A549 (cell line): ENCODE data around the gene LIG1. TPM values are rescaled to one million over a fixed set of nuclear protein-coding genes. Genes with fewer than 3 reads are reported as not detected.
A peak's percentile ranks its signal among the peaks of the same experiment; 100 is the strongest.

Experiments
- ATAC-seq, 2 experiments: fragments of 200-7000 bp in 1 of 2; fragments of >200 bp in 1 of 2; cut with Nextera tagmentation in 1 of 2; cut with Tn5 transposase in 1 of 2; 3 replicates each; pipeline versions ENCODE4 v1.8.0 to v1.9.1; 2018 to 2020; ENCODE audit warnings: mild to moderate bottlenecking in 1 of 2, moderate library complexity in 1 of 2
- CTCF ChIA-PET: fragments of 300-600 bp; sonication (Branson Sonifier 250); formaldehyde crosslinking; extraction: SDS; loops from one replicate; lab custom pipeline; 2021; ENCODE audit warnings: antibody characterized with exemption, inconsistent platforms; lab: Yijun Ruan, JAX
- POLR2A ChIA-PET: fragments of 350-600 bp; formaldehyde crosslinking; extraction: SDS; loops from one replicate; lab custom pipeline; 2021; ENCODE audit warnings: antibody characterized with exemption, inconsistent platforms; lab: Yijun Ruan, JAX
- DNase-seq, 2 experiments: peaks; one replicate each; pipeline versions ENCODE4 v3.0.0 to v3.0.0-alpha.2; 2011 to 2016; ENCODE audit warnings: low read depth in 1 of 2, low spot score in 1 of 2
- FAIRE-seq: peaks from 2 replicates; lab custom pipeline; 2011; peaks lifted over from hg19 to GRCh38; lab: Jason Lieb, UNC
- H3K27ac ChIP-seq, 2 experiments: fragments of >200 bp; sonication (Bioruptor Twin); formaldehyde crosslinking; 3 replicates each; pipeline ENCODE4 v1.5.1; 2016 to 2017
- H3K4me1 ChIP-seq: fragments of >200 bp; sonication (Bioruptor Twin); formaldehyde crosslinking; 3 replicates; pipeline ENCODE4 v1.6.1; 2016
- H3K4me2 ChIP-seq: fragments of >200 bp; sonication (Bioruptor Twin); formaldehyde crosslinking; 3 replicates; pipeline ENCODE4 v1.6.1; 2016
- H3K4me3 ChIP-seq: fragments of >200 bp; sonication (Bioruptor Twin); formaldehyde crosslinking; 3 replicates; pipeline ENCODE4 v1.5.1; 2016
- H3K9me3 ChIP-seq: fragments of >200 bp; sonication (Bioruptor Twin); formaldehyde crosslinking; 3 replicates; pipeline ENCODE4 v1.6.1; 2016
- CBX8 ChIP-seq: fragments of 200-600 bp; sonication (generic); IDR thresholded peaks from 2 replicates; pipeline ENCODE4 v1.6.1; 2016
- EP300 ChIP-seq, 2 experiments: fragments of >200 bp; sonication (Bioruptor Twin); formaldehyde crosslinking; IDR thresholded peaks; 2 replicates in 1 of 2; 3 replicates in 1 of 2; pipeline ENCODE4 v1.6.1; 2016 to 2017
- NPAS2 ChIP-seq: fragments of 250-450 bp; sonication (Bioruptor Pico); IDR thresholded peaks from 2 replicates; pipeline ENCODE4 v1.8.0; 2022; ENCODE audit warnings: mild to moderate bottlenecking, moderate library complexity, borderline replicate concordance
- POLR2AphosphoS2 ChIP-seq: conservative IDR thresholded peaks from 2 replicates; pipeline ENCODE4 v1.6.1; 2012; ENCODE audit warnings: low read length, improper control_type of control experiment, inconsistent platforms
- RAD21 ChIP-seq, 2 experiments: fragments of >200 bp in 1 of 2; sonication (Bioruptor Twin) in 1 of 2; formaldehyde crosslinking in 1 of 2; IDR thresholded peaks in 1 of 2; conservative IDR thresholded peaks in 1 of 2; 2 replicates in 1 of 2; 3 replicates in 1 of 2; pipeline ENCODE4 v1.6.1; 2012 to 2018; ENCODE audit warnings: inconsistent platforms in 1 of 2
- RARB ChIP-seq: fragments of 250-450 bp; sonication (Bioruptor Pico); IDR thresholded peaks from 2 replicates; pipeline ENCODE4 v1.8.0; 2021; ENCODE audit warnings: mild to moderate bottlenecking, moderate library complexity
- RCOR1 ChIP-seq: fragments of 150-350 bp; IDR thresholded peaks from 2 replicates; pipeline ENCODE4 v1.6.1; 2014; ENCODE audit warnings: antibody characterized with exemption, low read length, low read depth
- RNF2 ChIP-seq: fragments of 200-600 bp; sonication (generic); IDR thresholded peaks from 2 replicates; pipeline ENCODE4 v1.6.1; 2016; ENCODE audit warnings: low read depth, mild to moderate bottlenecking, antibody characterized with exemption, moderate library complexity, borderline replicate concordance
- SMC3 ChIP-seq: fragments of >200 bp; sonication (Bioruptor Twin); formaldehyde crosslinking; IDR thresholded peaks from 3 replicates; pipeline ENCODE4 v1.6.1; 2018; ENCODE audit warnings: inconsistent platforms
- TP53 ChIP-seq: fragments of 250-450 bp; sonication (Bioruptor Pico); IDR thresholded peaks from 2 replicates; pipeline ENCODE4 v1.5.0; 2021; ENCODE audit warnings: mild to moderate bottlenecking, moderate library complexity
- ZC3H11A ChIP-seq: fragments of 450-650 bp; IDR thresholded peaks from 2 replicates; pipeline ENCODE4 v1.6.1; 2014; ENCODE audit warnings: antibody characterized with exemption, mild to moderate bottlenecking
- WGBS: methylation state at CpG from one replicate; pipeline ENCODE4 v1.1.6; 2017; ENCODE audit errors: missing lambda C conversion rate; 5-methylcytosine and 5-hydroxymethylcytosine counted together
- polyA plus RNA-seq, 4 experiments: library from polyadenylated mRNA; depleted of rRNA in 3 of 4; stranded (reverse); fragments of >200 nt; fragmentation: RNase III in 1 of 4; extraction: RNeasy Plus Mini Kit Qiagen cat#74134 plus additional on column Dnase treatment in 1 of 4; gene quantifications; 2 replicates in 3 of 4; 3 replicates in 1 of 4; pipeline ENCODE4 v1.2.3, GENCODE V29; 2011 to 2017
- TF ChIP-seq, protein P1 (sequence below): fragments of >200 bp; sonication (Bioruptor Twin); formaldehyde crosslinking; IDR thresholded peaks from 3 replicates; pipeline ENCODE4 v1.5.1; 2016
- TF ChIP-seq, protein P2 (sequence below): IDR thresholded peaks from 2 replicates; pipeline ENCODE4 v1.6.1; 2012; ENCODE audit warnings: low read depth, borderline replicate concordance
- TF ChIP-seq, protein P3 (sequence below): IDR thresholded peaks from 2 replicates; pipeline ENCODE4 v1.6.1; 2012

LIG1 gene
- polyA plus RNA-seq, 2 of the 4 experiments (the other 2 are of a cell fraction): 54.9 to 101 TPM

DNA sequence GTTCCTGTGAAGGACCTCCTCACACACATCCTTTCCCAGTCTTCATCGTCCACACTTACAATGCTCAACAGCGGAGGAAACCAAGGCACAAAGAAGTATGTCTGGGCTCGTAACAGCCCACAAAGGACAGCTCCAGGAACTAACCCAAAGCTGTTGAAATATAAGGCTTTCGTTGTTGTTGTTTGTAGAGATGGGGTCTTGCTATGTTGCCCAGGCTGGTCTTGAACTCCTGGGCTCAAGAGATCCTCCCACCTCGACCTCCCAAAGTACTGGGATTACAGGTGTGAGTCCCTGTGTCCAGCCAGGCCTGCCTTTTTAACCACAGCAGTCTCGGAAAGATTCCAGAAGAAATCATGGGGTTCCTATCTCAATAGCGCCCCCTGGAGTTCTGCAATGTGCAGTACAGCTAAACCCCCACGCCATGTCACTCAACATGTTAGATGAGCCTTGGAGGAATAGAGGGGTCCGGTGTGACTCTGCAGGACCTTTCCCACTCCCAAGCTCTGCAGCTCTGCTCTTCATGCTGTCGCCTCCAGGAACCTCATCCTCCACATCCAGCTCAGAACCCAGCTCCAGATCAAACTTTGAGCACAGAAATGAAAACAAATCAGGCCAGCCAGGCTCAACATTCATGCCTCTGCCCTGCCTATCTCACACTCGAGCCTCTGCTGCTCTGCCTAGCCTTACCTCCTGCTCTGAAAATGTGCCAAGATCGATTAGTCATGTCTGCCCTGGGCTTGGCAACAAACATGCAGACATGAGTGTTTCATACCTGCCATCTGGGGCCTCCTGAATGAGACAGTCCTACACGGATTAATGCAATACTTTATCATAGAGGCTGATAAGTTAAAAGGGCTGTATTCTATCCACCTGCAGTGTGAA lies 67.0 kb downstream of the LIG1 start:
- Histone ChIP-seq H3K4me1 (peaks cover 7% of the 10 kb centered on the region), H3K9me3 (peaks cover 6% of the 10 kb centered on the region; the same call in 1 of the 3 replicates), H3K4me3 (no peak overlapping the region), H3K4me2 (no peak overlapping the region), H3K27ac (no peak overlapping the region)
- peak; percentile 76 to 85 for DNase-seq
- CTCF ChIA-PET: interaction anchor here (0.6 to 15.6 kb wide), 24 partner anchors 9 to 254 kb away, joined by 3 to 281 read pairs (median 4); no protein-coding TSS in a partner anchor
- TF ChIP-seq, protein P1, sequence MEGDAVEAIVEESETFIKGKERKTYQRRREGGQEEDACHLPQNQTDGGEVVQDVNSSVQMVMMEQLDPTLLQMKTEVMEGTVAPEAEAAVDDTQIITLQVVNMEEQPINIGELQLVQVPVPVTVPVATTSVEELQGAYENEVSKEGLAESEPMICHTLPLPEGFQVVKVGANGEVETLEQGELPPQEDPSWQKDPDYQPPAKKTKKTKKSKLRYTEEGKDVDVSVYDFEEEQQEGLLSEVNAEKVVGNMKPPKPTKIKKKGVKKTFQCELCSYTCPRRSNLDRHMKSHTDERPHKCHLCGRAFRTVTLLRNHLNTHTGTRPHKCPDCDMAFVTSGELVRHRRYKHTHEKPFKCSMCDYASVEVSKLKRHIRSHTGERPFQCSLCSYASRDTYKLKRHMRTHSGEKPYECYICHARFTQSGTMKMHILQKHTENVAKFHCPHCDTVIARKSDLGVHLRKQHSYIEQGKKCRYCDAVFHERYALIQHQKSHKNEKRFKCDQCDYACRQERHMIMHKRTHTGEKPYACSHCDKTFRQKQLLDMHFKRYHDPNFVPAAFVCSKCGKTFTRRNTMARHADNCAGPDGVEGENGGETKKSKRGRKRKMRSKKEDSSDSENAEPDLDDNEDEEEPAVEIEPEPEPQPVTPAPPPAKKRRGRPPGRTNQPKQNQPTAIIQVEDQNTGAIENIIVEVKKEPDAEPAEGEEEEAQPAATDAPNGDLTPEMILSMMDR: peak; percentile 78
- TF ChIP-seq SMC3: peak; percentile 80
- peak; percentile 66 to 84 for TF ChIP-seq RAD21 (conservative IDR thresholded peaks at IDR 0.05 in 1 of 2, IDR thresholded peaks at IDR 0.05 in 1 of 2)
- TF ChIP-seq CBX8: no peak
- TF ChIP-seq, all 56 proteins: peak for 3
- FAIRE-seq (peak; percentile 18), ATAC-seq (peak; percentile 41 to 44; a peak in 3 of 6 replicates)
- WGBS: 40% methylated on average over 13 of the region's 13 CpGs
- POLR2A ChIA-PET: no interaction called here

DNA sequence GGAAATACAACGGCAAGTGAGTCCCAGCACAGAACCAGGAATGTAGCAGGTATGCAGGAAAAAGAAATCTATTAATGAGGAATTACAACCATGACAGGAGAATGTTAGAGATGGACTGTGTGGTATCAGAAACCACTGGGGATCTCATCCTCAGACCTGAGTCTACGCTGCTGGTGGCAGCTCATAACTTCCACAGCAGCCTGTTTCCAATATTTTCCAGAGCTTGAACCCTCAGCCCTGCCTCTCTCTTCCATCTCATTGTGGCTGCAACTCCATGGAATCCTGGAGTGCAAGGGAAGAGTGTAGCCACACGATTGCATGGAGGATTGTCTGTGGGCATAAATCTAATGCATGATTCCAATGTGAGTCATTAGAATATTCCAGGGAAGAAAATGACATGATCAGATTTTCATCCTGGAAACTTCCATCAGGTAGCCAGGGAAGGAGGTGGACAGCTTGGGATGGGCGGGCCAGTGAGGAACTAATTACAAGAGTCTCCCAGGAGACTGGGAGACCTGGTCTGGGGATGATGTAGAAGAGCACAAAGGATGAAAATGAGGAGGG lies 74.5 kb downstream of the LIG1 start:
- ATAC-seq (no peak), DNase-seq (no peak), FAIRE-seq (no peak)
- H3K27ac ChIP-seq: no peak overlapping the region
- H3K4me2 ChIP-seq: no peak overlapping the region
- ChIA-PET POLR2A (no interaction called here), CTCF (interaction anchor here (1.3 to 3.1 kb wide), 3 partner anchors 12 to 130 kb away, joined by 4 to 17 read pairs (median 4); no protein-coding TSS in a partner anchor)
- peaks cover 5% of the 10 kb centered on the region; the same call in 1 of the 3 replicates for H3K4me1 ChIP-seq
- TF ChIP-seq, protein P2, sequence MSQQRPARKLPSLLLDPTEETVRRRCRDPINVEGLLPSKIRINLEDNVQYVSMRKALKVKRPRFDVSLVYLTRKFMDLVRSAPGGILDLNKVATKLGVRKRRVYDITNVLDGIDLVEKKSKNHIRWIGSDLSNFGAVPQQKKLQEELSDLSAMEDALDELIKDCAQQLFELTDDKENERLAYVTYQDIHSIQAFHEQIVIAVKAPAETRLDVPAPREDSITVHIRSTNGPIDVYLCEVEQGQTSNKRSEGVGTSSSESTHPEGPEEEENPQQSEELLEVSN: no peak
- TF ChIP-seq RARB (CRISPR knock-in tag) (no peak), RNF2 (no peak), TP53 (CRISPR knock-in tag) (no peak)
- peaks cover 14% of the 10 kb centered on the region for H3K9me3 ChIP-seq
- no peak overlapping the region for H3K4me3 ChIP-seq
- 51% methylated on average over 4 of the region's 4 CpGs for WGBS

DNA sequence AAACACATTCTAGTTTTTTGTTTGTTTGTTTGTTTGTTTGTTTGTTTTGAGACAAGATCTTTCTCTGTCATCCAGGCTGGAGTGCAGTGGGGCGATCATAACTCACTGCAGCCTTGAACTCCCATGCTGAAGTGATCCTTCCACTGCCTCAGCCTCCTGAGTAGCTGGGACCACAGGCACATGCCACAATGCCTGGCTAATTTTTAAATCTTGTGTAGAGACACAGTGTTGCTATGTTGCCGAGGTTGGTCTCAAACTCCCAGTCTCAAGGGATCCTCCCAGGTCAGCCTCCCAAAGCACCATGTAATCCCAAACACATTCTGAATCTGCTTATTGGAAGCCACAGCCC lies 75.3 kb downstream of the LIG1 start:
- no peak for FAIRE-seq

More for the DNA sequence above, 75.3 kb downstream of the LIG1 start:
- H3K9me3 ChIP-seq: peaks cover 23% of the 10 kb centered on the region
- WGBS: 81% methylated on average over 2 of the region's 2 CpGs
- TF ChIP-seq RCOR1: no peak
- TF ChIP-seq, protein P3, sequence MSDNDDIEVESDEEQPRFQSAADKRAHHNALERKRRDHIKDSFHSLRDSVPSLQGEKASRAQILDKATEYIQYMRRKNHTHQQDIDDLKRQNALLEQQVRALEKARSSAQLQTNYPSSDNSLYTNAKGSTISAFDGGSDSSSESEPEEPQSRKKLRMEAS: no peak
- no peak for TF ChIP-seq NPAS2 (CRISPR knock-in tag)
- TF ChIP-seq EP300 (IDR thresholded peaks at IDR 0.05): no peak
- no peak for TF ChIP-seq ZC3H11A
- no peak for TF ChIP-seq POLR2AphosphoS2
- no peak for TF ChIP-seq CBX8
- TF ChIP-seq, all 56 proteins: peak for 0
- Histone ChIP-seq H3K4me1 (peaks cover 5% of the 10 kb centered on the region; the same call in 1 of the 3 replicates), H3K27ac (no peak overlapping the region), H3K4me2 (no peak overlapping the region), H3K4me3 (no peak overlapping the region)
- DNase-seq (no peak), ATAC-seq (no peak)
- CTCF ChIA-PET: interaction anchor here (1.3 to 3.1 kb wide), 4 partner anchors 8 to 129 kb away, joined by 4 to 17 read pairs (median 8); no protein-coding TSS in a partner anchor
- POLR2A ChIA-PET: interaction anchor here (1.1 kb wide), 1 partner anchor 16 kb away, joined by 3 read pairs; the partner anchor contains the start of gene PLA2G4C
